Measurements from ENCODE around the gene COL8A2.

The COL8A2 gene

DNA sequence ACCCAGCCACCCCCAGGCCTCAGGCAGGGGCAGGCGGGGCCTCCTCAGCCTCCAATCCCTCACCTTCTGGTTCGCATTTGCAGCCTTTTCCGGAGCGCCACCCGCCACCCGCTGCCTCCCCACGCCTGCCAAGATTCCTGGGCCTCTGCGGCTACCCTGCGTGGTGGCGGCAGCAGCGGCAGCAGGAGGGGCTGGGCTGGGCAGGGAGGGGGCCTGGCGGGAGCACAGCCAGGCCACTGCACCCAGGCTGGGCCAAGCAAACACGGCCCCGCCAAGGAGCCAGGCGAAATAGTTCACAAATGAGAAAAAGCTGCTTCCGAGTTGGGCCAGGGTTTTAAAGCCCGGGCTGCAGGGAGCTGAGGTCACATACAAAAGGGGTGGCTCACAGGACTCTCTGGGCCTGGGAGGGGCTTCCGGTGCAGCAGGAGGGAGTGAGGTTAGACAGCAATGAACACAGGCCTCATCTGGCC is 9.8 kb downstream of the COL8A2 start:
- DNase-seq (ENCODE audit: low read depth in 1 of 2, low spot score in 1 of 2) = no peak

DNA sequence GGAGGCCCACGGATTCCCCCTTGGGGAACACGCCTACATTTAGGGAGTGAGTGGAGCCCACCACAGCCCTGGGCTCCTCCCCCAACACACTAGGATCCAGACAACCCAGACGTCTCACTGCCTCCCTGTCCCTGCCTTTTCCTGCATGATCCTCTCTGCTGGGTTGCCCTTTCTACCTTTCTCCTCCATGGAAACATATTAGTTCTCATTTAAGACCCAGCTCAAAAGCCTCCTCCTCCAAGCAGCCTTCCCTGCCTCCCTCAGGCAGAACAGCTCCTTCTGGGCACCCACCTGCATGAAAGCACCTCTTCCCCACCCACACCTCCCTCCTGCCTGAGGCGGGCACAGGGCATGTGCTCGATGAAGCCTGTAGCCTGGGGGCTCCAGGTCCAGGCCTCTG is 10.7 kb downstream of the COL8A2 start:
- no peak for DNase-seq (ENCODE audit: low read depth in 1 of 2, low spot score in 1 of 2)

DNA sequence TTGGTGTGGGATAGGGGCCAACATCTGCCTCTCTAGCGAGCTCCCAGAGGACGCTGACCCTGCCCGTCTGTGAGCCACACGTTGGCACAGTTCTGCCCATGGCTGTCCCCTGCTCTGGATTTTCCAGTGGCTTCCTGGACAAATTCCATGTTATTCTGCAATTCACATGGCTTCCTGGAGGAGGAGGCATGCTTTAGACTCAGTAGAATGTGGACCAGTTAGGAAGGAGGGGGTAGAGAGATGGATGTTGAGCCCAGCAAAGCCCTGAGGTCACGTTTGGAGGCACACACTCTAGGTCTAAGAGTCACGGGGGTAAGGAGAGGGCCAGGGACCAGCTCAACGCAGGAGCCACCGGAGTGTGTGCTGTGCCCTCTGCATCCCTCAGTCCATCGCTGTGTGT is 12.2 kb downstream of the COL8A2 start:
- DNase-seq (ENCODE audit: low read depth in 1 of 2, low spot score in 1 of 2) = no peak

DNA sequence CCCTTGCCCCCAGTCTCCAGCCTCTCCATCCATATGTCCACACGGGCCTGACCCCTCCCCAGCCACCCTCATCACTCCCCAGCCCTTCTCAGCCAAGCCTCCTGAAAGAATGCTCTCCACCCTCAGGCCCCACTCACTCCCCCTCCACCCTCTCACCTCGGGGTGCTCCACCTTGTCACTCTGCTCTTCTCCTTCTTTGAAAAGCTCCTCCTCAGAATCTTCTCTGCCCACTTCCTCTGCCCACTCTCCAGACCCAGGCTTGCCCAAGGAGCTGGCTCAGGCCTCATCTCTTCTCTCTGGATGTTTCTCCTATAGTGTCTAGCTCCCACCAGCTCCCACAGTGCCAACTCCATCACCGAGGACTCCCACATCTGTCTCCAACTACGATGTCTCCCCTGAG is 13.9 kb downstream of the COL8A2 start:
- DNase-seq (ENCODE audit: low read depth in 1 of 2, low spot score in 1 of 2) = no peak

DNA sequence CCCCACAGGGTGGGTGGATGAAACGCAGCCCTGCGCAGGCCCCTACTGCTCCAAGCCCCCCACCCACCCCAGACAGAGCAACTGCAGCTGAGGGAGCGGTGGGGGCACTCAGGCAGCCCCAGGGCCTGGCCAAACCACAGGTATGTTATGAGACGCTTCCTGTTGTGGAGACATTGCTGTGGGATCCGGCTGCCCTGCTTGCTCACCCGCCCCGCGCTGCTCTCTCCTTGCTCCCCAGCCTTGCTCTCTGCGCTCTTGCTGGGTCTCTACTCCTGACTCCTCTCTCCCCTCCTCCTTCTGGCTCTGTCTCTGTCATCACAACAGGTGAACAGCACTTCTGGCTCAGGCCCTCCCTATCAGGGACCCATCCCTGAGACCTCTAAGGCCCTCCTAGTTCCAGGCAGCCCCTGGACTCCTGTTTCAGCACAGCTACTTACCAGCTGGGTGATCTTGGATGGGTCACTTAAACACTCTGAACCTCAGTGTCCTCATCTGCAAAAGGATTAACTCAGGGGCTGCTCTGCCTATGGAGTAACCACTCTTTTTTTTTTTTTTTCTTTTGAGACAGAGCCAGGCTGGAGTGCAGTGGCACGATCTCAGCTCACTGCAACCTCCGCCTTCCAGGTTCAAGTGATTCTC is 15.9 kb downstream of the COL8A2 start:
- no peak for DNase-seq (ENCODE audit: low read depth in 1 of 2, low spot score in 1 of 2)

DNA sequence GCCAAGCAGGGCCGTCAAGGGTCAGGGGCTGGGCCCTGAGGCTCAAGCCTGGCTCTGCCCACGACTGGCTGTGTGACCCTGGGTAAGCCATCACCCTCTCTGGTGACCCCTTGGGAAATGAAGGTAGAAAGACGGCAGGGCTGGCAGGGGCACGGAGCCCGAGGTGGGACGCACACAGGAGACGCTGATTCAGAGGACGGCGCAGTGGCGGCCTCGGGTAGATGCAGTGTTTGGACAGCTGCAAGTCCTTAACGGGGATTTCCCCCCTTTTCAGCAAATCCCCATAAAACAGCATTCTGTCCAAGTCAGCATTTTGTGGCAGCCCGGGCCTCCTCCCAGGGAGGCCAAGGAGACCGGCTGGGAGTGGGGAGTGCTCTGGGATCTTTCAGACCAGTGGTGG is 16.7 kb downstream of the COL8A2 start:
- DNase-seq (ENCODE audit: low read depth in 1 of 2, low spot score in 1 of 2) = no peak

DNA sequence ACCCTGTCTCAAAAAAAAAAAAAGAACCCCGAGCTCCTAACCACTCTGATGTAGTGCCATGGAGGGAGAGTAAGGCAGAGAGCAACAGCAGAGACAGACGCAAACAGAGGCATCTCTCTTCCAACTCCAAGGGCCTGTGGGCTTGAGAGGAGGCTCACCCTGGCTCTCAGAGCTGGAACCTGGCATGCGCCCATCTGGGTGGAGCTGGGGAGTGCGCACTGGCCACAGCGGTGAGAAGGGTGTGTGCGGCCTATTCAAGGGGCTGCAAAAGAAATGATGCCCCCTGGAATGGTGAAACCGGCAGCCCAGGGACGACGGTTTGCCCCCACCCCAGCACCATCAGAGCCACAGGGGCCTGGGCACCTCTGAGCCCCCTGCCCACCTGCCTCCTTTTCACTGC is 17.6 kb downstream of the COL8A2 start:
- DNase-seq (ENCODE audit: low read depth in 1 of 2, low spot score in 1 of 2) = no peak

DNA sequence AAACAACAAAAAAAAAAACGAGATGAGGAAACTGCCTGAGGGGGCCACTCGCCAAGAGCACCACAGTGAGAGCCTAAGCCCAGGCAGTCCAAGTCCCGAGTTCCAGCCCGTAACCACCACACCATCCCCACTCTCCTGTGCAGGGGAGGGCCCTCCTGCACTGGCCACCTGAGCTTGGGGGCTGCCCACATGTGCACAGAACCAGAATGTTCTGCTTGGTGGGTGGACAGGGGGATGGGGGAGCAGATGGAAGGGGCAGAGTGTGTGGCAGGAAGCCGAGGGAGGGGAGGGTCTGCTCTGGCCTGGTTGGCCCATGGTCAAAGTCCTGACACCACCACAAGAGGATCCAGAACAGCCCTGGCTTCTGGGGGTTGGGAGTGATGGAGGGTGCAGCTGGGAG is 18.8 kb downstream of the COL8A2 start:
- DNase-seq (ENCODE audit: low read depth in 1 of 2, low spot score in 1 of 2) = no peak

DNA sequence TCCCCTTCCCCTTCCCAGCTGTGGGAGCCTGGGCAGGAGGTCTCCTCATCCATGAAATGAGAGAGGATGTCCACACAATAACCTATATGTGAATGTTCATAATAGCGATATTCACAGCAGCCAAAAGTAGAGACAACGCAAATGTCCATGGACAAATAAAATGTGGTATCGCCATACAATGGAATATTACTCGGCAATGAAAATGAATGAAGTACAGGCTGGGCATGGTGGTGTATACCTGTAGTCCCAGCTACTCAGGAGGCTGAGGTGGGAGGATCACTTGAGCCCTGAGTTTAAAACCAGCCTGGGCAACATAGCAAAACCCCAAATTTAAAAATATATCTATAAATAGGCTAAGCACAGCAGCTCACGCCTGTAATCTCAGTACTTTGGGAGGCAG is 23.5 kb downstream of the COL8A2 start:
- no peak for DNase-seq (ENCODE audit: low read depth in 1 of 2, low spot score in 1 of 2)

DNA sequence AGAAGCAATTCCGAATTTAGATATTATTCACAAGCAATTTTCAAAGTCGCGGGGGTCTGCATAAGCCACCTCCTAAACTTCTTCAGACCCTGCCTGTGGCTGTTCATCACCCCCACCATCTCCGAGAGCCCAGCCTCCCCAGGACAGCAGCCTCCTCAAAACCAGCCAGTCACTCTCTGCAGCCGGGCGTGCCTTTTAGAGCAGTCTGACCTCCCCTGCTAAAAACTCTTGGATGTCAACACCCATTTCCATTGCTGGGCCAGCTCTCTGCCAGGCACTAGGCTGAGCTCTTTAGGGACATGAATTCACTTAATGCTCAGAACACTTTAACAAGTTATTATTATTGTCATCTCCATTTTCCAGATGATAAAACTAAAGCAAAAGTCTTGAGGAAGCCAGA is 24.6 kb downstream of the COL8A2 start:
- DNase-seq (ENCODE audit: low read depth in 1 of 2, low spot score in 1 of 2) = no peak

DNA sequence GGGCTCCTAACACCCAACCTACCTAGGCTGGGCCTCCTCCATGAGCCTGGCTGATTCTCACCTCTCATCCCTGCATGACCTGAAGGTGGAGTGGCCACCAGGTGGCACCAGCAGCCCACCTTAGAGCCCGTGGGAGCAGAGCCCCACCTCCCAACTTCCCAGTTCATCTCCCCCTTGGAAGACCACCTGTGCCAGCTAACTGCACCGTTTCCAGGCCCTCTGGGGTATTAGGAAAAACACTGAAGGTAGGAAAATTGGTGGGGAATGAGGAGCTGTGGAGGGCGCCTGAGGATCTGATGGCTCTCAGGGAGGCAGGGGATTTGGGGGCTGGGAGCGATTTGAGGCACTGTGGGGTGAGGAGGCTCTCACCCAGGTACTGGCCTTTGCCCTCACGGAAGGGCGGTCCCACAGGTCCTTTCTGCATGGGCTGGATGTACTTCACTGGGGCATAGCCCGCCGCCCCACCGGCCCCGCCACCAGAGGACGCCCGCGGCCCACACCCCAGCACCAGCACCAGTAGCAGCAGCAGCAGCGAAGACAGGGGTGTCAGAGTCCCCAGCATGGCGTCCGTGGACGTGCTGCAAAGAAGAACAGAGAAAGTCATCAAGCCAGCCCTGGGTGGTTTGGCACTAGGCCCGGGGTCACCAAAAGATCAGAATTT is 25.2 kb downstream of the COL8A2 start:
- peak; percentile 57 to 63 for DNase-seq (ENCODE audit: low read depth in 1 of 2, low spot score in 1 of 2)

DNA sequence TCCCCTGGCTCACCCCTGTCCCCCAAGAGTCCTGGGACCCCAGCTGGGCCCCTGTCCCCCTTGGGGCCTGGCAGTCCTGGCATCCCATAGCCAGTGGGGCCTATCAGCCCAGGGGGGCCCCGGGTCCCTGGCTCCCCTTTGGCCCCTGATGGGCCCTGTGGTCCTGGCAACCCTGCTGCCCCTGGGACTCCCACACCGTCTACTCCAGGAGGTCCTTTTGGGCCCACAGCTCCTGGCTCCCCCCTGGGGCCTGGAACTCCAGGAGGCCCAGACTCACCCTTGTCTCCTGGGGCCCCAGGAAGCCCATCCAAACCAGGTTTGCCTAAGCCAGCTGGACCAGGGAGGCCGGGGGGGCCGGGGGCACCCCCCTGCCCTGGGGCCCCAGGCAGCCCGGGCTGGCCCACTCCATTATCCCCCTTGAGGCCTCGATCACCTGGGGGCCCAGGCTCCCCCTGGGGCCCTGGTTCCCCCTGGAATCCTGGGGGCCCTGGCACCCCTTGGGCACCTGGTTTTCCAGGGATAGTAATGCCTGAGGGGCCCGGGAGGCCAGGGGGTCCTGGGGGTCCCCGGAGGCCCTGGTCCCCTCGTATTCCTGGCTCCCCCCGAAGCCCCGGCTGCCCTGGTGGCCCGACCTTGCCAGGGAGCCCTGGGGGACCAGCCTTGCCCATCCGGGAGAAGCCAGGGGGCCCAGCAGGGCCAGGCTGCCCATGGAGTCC is 26.2 kb downstream of the COL8A2 start:
- DNase-seq (ENCODE audit: low read depth in 1 of 2, low spot score in 1 of 2) = no peak

DNA sequence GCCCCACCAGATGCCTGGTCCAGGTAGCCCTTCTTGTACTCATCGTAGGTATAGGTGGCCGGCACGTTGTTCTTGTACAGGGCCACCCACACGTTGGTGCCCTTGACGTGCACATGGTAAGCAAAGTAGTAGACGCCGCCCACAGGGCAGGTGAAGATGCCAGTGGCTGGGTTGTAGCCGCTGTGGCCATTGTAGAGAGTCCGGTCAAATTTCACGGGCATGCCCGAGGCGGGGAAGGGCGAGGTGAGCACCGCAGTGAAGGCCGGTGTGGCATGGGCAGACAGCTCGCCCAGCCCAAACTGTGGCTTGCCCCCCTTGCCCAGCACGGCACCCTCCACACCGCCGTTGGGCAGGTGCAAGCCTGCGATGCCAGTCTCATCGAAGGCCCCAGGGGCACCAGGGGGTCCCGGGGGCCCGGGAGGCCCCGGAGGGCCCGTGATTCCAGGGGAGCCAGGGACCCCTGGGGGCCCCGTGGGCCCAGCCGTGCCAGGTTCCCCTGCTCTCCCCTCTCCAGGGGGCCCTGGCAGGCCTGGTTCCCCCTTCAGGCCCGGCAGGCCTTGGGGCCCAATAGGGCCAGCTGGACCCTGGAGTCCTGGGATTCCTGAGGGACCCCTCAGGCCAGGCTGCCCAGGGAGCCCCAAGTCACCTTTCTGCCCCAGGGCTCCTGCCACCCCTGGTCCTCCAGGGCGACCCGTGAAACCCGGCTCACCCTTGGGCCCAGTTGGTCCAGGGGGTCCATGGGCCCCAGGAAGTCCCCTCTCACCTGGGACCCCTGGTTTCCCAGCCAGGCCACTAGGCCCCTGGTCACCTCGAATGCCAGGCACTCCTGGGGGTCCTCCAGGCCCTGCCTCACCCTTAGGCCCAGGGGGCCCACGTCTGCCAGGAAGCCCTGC is 27.1 kb downstream of the COL8A2 start:
- DNase-seq (ENCODE audit: low read depth in 1 of 2, low spot score in 1 of 2) = no peak

DNA sequence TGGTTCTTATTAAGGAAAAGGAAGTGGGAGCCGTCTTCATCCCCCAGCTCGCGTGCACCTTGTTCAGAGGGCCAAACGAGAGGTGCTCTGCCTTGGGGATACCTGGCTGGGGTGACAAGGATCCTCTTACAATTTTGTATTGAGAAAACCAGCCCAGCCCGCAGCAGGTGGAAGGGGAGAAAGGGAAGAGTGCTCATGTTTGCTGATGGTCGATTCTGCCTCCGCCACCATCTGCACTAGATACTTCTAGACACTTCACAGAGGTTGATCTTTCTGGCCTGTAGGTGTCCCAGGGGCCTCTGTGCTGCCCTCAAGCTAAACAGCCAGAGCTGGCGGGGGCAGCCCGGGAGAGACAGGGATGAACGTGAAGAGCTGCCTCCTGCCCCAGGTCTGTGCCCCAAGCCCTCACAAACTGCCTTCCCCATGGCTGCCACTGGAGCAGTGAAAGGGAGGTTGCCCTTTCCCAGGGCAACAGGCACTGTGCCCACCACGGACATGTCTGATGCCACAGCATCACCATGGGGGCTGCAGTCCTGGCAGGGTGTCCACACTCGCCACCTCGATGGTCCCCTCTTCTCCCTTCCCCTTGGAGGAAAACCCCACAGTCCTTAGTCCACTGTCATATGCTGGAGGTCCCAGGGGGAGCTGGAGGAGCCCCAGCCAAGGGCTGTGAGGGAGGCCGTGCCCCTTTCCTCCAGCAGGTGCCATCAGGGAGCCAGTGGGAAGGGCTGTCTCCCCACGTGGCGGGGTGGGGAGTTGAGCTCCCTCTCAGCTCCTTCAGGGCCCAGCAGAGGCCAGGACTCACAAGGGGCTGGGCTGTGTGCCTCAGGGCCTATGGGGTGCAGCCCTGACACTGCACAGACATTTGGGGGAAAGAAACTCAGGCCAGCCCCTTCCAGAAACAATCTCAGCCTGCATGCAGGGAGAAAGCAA is 28.3 kb downstream of the COL8A2 start:
- no peak for DNase-seq (ENCODE audit: low read depth in 1 of 2, low spot score in 1 of 2)

DNA sequence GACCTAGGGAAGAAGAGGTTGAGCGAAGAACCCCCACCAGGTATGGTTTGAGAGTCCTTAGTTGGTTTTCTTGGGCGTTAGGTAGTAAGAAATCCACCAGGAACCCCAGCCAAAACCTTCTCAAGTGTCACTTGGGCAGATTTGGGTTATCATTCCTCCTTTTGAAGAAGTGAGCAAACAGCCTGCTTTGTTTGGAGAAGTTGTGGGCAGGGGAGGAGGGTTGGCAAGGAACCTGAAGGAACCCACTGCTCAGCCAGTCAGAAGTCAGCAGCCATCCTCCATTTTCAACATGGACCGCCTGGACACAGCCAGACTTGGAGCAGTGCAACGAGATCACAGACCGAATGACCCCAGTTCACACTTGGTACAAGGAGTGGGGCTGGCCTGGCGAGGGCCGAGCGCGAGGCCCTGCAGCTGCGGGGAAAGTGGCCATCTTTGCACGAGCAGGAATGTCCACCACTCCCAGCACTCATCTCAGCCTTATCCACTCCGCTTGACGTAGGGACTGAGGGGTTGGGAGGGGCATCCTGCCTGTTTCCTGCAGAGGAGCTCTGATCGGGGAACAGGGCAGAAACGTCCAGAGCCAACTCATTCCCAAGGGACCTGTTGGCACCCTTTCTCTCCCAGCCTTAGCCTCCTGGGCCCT is 29.1 kb downstream of the COL8A2 start:
- DNase-seq (ENCODE audit: low read depth in 1 of 2, low spot score in 1 of 2) = no peak

DNA sequence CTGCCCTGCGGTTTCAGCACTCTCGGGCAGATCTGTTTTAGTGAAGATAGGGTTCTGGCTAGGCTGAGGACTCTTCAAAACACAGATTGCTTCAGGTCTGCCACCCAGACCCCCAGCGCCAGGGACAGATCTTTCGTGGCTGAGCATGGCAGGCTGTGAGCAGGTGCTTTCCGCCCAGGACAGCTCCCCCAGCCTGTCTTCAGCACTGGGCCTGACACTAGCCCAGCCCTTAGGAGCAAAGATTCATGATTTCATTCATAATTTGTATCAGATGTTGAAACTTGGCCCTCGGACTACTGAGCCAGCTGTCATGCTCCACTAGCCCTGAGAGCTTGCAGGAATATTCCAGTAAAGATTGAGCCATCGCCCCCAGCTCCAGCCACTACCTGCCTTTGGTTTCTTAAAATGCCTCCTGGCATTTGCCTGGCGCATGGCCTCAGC is 30.4 kb downstream of the COL8A2 start:
- no peak for DNase-seq (ENCODE audit: low read depth in 1 of 2, low spot score in 1 of 2)

DNA sequence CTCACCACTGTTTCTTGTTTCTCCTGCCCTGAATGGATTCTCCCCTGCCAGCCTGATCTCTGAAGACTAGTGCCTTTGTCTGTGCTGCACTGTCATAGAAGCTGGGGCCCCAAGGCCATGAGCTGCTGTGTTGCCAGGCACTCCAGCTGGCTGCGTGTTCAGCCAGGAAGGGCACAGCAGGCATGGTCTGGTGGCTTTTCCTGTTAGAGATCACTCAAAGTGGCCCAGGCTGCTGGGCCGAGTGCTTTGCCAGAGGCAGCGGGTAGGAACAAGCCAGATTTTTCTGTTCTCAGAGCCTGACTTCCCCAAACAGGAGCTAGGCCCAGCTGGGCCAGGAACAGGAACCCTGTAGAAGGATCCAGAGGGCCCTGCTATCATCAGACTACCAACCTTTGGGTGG is 31.1 kb downstream of the COL8A2 start:
- DNase-seq (ENCODE audit: low read depth in 1 of 2, low spot score in 1 of 2) = no peak

DNA sequence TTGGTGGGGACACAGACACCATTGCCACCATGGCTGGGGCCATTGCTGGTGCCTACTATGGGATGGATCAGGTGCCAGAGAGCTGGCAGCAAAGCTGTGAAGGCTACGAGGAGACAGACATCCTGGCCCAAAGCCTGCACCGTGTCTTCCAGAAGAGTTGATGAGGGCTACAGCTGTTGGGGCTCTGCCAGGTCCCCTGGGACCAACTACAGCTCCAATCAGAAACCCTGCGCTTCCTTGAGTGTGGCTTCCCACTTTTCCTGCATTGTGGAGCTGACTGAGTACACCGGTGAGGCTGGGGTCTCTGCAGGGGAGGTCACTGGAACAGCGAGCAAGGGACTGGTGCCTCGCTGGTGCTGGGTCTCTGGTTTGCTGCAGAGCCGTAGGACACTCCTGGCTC is 31.8 kb downstream of the COL8A2 start:
- no peak for DNase-seq (ENCODE audit: low read depth in 1 of 2, low spot score in 1 of 2)

DNA sequence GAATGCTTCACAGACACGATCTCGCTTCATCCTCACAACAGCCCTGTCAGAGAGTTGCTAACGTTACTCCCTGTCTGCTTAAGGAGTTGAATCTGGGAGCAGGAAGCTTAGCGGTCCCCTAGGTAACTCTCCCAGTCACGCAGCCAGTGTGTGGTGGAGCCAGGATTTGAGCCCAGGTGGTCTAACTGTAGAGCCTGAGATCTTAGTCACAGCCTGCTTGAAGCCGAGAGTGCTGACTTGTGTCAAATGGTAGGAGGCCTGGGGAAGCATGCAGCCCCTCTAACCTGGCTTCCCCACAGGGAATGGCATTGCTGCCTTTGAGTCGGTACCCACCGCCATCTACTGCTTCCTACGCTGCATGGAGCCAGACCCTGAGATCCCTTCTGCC is 32.2 kb downstream of the COL8A2 start:
- no peak for DNase-seq (ENCODE audit: low read depth in 1 of 2, low spot score in 1 of 2)

Data from stimulated activated CD4-positive, alpha-beta T cell treated with anti-CD3 and anti-CD28 coated beads, Interleukin-15, amount 100 ng/mL, for 1 hour (primary cell).